NCI-H1417 (cell line): ENCODE data around the gene ST7.
"Not testable (repeated sequence)": the region's sequence is repeated elsewhere in the genome, so short reads cannot be mapped to it uniquely, and the experiment has no call there.

Experiments
- DNase-seq, 3 experiments: peaks; one replicate each; lab custom pipeline; 2025; lab: John Stamatoyannopoulos, UW

ST7 gene

GRCh38 chr7:117030793-117031192 is 77.5 kb downstream of the ST7 start:
- not testable (repeated sequence) for DNase-seq

- no peak for DNase-seq
Observed at GRCh38 chr7:117032810-117033209, 79.5 kb downstream of the ST7 start.

DNA sequence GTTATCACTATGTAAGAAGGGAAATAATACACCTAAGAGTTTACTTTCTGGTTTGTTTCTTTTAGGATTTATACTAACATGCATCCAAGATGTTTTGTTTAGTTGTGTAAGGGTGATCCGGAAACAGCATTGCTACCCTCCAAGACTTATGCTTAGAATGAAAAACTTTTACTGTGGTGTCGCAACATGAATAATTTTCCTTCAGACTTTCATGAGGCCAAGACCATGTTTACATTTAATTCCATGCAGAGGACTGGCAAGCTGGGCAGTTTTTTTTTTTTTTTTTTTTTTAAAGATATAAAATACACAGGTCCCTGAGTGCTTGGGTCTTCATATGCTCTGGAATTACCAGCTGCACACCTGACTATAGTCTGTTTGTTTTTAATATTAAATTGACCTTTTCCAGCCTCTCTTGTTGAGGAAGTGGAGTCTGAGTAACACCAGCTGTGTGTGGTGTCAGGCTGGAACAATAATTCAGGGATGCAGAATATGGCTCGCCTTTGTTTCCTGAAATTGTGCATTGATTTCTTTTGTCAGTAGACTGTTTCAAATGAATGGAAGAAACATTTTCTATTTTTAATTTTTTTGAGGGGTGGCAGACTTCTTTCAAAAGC is 81.7 kb downstream of the ST7 start:
- DNase-seq, result peak in 2 of 3 experiments; percentile 44 to 90

GRCh38 chr7:117035465-117035862 is 82.2 kb downstream of the ST7 start:
- DNase-seq, result no peak

DNA sequence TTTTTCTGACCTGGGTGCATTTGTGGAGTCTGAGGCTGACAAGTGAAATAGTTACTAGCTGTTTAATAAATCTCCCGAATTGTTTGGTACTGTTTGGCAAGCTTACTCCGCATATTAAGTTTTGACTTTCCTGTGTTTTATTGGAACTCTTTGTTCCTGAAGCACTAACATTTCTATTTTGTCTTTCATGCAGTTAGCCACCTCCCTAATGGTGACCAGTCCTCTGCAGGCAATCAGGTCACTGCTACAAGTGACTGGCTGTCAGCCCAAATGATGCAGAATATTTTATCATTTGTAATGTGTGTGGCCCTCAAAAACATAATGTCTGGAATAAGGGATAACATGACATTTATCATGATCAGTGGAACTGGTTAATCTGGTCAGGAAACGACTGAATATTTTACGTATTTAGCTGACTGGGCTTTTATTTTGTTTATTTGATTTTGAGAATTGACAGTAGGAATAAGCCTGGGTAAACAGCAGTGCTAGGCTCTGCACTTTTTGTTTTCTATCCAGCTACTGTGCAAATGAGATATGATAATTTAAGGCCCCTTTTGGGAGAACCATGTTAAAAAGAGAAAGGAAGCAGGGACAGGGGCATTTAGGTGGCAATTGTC is 82.9 kb downstream of the ST7 start:
- peak in 1 of 3 experiments; percentile 28 for DNase-seq

DNA sequence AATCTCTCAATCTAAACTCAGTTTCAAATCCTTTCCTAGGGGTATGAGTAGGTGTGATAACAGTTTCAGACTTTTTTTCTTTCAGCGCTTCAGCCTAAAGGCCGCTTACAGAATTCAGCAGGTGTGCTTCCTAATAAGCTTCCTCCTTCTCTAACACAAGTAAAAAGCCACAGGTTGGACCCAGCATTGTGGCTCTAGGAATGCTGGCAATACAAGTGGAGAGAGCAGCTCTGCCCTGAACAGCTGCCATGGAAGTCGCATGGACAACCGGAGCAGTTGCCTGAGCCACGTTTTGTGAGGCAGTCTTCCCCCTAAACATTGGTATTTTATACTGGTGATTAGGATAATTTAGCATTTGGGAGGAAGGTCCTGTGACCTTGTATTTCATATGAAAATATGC is 83.5 kb downstream of the ST7 start:
- peak in 1 of 3 experiments; percentile 34 for DNase-seq

DNA sequence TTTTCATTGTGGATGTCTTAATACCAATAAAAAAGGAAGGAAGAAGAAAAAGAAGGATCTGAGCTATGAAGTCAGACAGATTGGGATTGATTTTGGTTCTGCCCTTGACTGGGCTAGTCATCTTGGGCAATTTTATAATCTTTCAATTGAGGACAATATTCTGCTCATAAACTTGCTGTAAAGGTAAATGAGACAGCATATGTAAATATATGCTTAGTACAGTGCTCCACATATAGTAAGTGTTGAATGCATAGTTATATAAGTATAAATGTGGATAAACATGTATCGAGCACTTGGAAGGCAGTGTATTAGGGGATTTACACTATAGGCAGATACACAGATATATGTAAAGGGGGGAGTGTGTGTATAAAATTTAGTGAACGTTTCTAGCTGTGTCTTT is 85.1 kb downstream of the ST7 start:
- DNase-seq, result no peak

DNA sequence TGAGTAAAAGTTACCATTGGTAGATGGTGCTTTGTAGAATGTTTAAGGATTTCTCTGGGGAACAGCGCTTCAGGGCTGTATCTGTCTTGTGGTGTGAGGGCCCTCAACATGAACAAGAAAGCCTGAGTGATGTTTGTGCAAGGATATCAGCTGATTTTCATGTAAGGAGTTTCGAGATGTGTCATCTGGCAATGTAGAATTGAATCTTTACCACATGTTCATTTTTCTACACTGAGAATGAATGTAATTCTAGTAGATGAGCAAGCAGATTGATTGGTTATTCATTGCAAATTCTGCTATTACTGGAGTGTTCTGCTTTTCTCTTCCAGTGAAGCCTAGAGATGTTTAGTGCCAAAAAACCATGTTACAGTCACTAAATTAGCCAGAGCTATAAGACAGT is 87.7 kb downstream of the ST7 start:
- DNase-seq, result no peak

- no peak for DNase-seq
Observed at GRCh38 chr7:117041822-117042221, 88.5 kb downstream of the ST7 start.

- no peak for DNase-seq
Observed at GRCh38 chr7:117043108-117043825, 90.0 kb downstream of the ST7 start.

DNA sequence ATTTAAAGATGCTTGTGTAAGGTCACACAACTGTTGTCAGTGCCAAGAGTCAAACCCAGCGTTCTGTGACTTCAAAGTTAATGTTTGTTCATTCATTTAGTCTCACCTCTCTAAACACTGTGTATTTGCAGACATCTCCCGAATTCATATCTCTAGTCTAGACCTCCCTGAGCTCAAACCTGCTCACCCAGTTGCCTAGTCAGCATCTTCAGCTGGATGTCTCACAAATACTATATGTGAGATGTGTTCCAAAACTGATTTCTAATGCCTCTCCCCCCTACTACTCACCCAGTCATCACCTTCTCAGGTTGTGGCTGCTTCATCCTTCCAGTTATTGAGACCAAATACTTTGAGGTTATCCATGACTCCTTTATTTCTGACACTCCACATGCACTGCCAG is 91.4 kb downstream of the ST7 start:
- no peak for DNase-seq

GRCh38 chr7:117045927-117046710 is 92.8 kb downstream of the ST7 start:
- DNase-seq, result no peak

GRCh38 chr7:117047496-117047895 is 94.2 kb downstream of the ST7 start:
- peak in 2 of 3 experiments; percentile 41 to 65 for DNase-seq

DNA sequence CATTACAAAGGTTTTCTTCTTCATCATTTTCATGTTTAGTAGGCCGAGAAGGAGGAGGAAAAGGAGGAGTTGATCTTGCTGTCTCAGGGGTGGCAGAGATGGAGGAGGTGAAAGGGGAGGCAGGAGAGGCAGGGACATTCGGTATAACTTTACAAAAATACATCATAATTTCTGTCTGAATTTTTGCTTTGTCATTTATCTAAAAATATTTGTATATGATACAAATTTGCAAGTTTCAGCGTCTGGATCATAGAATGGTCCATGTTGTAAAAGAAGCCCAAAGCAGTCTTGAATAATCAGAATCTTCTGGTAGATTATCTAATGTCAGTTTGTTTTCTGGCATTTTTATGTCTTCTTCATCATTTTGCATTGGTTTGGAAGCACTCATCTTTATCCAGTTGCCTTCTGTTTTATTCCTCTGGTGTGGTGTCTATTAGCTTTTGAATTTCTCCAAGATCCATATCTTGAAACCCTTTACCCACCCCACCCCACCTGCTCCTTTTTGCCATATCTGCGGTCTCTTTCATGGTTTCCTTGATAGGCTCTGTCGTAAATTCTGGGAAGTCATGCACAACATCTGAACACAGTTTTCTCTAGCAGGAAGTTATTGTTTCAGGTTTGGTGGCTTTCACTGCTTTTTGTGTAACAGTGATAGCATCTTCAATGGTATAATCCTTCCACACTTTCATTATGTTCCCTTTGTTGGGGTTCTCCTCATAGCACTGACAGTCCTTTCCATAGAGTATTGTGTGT is 95.0 kb downstream of the ST7 start:
- DNase-seq, result peak in 1 of 3 experiments; percentile 40

DNA sequence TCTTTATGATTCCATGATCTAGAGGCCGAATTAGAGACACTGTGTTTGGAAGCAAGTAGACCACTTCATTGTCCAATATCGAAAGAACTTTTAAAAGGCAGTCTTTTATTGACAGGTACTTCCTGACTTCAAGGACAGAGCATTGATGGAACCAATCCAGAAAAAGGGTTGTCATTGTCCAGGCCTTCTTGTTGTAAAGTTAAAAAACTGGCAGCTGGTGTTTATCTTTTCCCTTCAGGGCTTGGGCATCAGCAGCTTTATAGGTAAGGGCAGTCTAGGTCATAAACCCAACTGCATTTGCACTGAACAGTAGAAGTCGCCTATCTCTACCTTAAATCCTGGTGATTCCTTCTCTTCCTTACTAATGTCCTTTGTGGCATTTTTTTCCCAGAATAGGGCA is 95.6 kb downstream of the ST7 start:
- no peak for DNase-seq

DNA sequence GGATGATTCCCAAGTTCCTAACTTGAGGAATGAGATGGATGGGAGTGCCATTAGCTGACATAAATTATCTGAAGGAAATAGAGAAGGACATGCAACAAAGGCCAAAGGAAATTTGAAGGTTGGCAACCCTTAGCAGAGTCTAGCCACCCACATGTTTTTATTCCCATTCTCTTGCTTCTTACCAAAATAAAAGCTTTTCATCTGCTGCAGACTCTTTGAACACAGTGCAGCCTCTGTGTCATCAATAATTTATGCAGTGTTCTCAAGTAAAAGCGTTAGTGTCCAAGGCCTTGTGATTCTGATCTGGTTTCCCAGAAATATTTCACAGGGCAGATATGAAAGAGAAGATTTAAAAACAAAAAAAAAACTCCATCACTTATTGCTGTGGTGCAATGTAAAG is 98.5 kb downstream of the ST7 start:
- no peak for DNase-seq

DNA sequence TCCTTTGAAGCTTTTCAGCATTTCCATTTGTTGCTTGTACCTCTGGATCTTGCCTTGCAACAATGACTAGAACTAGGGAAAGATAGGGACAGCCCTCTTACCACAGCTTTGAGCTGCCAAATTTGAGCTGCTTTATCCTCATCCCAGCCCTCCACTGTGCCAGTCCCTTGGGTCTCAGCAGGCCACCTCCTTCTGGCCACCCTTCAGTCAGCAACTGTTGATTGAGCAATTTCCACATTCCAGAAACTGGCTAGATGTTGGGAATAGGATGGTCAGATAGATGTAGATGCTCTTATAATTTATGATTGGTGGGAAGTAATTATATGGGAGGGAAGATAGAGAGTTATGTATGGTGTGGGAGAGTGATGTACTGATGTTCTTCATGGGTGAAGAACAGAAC is 100.1 kb downstream of the ST7 start:
- DNase-seq, result no peak

DNA sequence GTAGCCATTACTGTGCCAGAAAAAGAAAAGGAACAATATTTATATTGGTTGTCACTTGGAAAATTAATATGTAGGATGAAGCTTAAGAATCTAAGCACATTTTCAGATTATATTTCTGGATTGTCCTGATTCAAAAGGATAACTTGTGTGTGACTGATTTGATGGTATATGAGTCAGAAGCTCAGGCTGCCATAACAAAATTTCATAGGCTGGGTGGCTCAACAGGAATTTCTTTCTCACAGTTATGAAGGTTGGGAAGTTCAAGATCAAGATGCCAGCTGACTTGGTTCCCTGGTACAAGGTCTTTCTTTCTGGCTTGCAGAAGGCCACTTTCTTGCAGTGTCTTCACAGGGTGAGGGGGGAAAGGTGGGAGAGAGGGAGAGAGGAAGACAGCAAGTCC is 108.5 kb downstream of the ST7 start:
- DNase-seq, result no peak

DNA sequence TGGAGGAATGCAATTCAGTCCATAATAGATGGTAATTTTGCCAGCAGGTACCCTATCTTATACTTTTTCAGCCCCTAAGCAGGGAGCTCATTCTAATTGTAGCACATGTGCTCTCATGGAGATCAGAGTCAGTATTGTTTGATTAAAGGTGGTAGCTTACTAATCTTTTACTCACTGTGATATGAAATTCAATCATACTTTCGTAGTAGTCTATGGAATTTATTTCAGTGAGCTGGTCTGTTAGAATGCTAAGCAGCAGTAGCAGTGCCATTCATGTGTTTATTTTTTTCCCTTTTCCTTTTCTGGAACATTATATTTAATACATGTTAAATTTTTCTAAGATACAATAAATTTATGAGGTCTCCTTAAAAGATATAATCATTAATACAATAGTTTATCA is 109.0 kb downstream of the ST7 start:
- no peak for DNase-seq

- DNase-seq, result peak in 2 of 3 experiments; percentile 10 to 40
Observed at GRCh38 chr7:117064688-117065087, 111.4 kb downstream of the ST7 start.

DNA sequence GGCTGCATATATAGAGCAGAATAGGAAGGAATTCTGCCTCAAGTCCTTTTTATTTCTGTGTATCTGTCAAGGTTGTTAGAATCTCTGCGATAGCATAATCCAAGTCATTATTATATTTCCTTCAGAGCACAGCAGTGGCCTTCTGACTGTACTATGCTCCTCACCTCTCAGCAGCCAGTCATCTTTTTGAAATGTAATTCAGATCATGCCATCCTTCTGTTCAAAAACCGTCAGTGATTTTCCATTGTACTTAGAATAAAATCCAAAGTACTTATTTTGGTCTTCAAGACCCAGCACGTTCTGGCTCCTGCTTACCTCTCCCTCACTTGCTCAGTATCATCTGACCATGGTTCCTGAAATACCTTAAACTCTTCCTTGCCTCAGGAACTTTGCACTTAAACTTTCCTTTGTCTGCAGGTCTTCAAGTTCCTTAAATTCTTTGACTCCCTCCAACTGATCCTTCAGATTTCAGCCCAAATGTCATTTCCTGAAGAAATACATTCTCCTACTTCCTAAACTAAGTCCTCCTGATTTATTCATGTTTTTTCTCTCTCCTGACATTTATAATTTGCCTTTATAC is 112.4 kb downstream of the ST7 start:
- DNase-seq, result no peak
